GM18508 (cell line): ENCODE data around the gene CAMK2A.

Experiments
- ATAC-seq: cut with Tn5 transposase; IDR thresholded peaks from one replicate; pipeline ENCODE4 v1.9.1; 2021; ENCODE audit warnings: moderate number of reproducible peaks; ENCODE audit not compliant: insufficient read depth, unreplicated experiment

The CAMK2A gene

GRCh38 chr5:150289551-150290390 lies at the start of gene CAMK2A:
TSS of gene CAMK2A (minus strand) at chr5:150289773. CDS start at chr5:150289625, 148 bp downstream.
- ATAC-seq = no peak

GRCh38 chr5:150339165-150339564 lies 49.6 kb upstream of the CAMK2A start:
- ATAC-seq = no peak

- ATAC-seq = no peak
Measured at GRCh38 chr5:150338546-150338945, 49.0 kb upstream of the CAMK2A start.

GRCh38 chr5:150335778-150336177 lies 46.2 kb upstream of the CAMK2A start:
- no peak for ATAC-seq

- ATAC-seq = no peak
Measured at GRCh38 chr5:150333400-150333799, 43.8 kb upstream of the CAMK2A start.

- ATAC-seq = no peak
Measured at GRCh38 chr5:150329881-150330876, 40.6 kb upstream of the CAMK2A start.

- no peak for ATAC-seq
Measured at GRCh38 chr5:150329038-150329437, 39.5 kb upstream of the CAMK2A start.

- no peak for ATAC-seq
Measured at GRCh38 chr5:150328515-150328914, 38.9 kb upstream of the CAMK2A start.

GRCh38 chr5:150327139-150327538 lies 37.6 kb upstream of the CAMK2A start:
- no peak for ATAC-seq

- no peak for ATAC-seq
Measured at GRCh38 chr5:150326707-150327106, 37.1 kb upstream of the CAMK2A start.

GRCh38 chr5:150325426-150325825 lies 35.9 kb upstream of the CAMK2A start:
- no peak for ATAC-seq

- no peak for ATAC-seq
Measured at GRCh38 chr5:150323819-150324218, 34.2 kb upstream of the CAMK2A start.

GRCh38 chr5:150323092-150323491 lies 33.5 kb upstream of the CAMK2A start:
- no peak for ATAC-seq

GRCh38 chr5:150322202-150322601 lies 32.6 kb upstream of the CAMK2A start:
- no peak for ATAC-seq

GRCh38 chr5:150321784-150322183 lies 32.2 kb upstream of the CAMK2A start:
- no peak for ATAC-seq

GRCh38 chr5:150321211-150321610 lies 31.6 kb upstream of the CAMK2A start:
- no peak for ATAC-seq

- no peak for ATAC-seq
Measured at GRCh38 chr5:150320044-150320613, 30.6 kb upstream of the CAMK2A start.

GRCh38 chr5:150319484-150319790 lies 29.9 kb upstream of the CAMK2A start:
- no peak for ATAC-seq

- no peak for ATAC-seq
Measured at GRCh38 chr5:150318613-150319483, 29.3 kb upstream of the CAMK2A start.
